Kidney (tissue), 14 donors: ENCODE measurements around the gene GPR78. TPM values are rescaled to one million over a fixed set of nuclear protein-coding genes. Genes with fewer than 3 reads are reported as not detected.

Experiments
- DNase-seq, 5 donors: peaks; one replicate each; pipeline ENCODE4 v3.0.0-alpha.2; 2013 to 2020
- FAIRE-seq: peaks from 2 replicates; lab custom pipeline; 2012; peaks lifted over from hg19 to GRCh38; lab: Jason Lieb, UNC
- H3K27ac ChIP-seq, 2 donors: one replicate each; pipeline ENCODE4 v1.7.0; 2013; ENCODE audit warnings: low read depth in 2 of 2, low read length in 2 of 2, inconsistent platforms in 1 of 2
- H3K27me3 ChIP-seq: one replicate; pipeline ENCODE4 v1.7.1; 2013; ENCODE audit warnings: low read length, inconsistent platforms; ENCODE audit not compliant: control insufficient read depth, insufficient read depth
- H3K36me3 ChIP-seq, 3 donors: one replicate each; pipeline versions ENCODE4 v1.7.0 to v1.7.1; 2013; ENCODE audit warnings: low read length in 3 of 3, control low read depth in 1 of 3, inconsistent platforms in 1 of 3; ENCODE audit not compliant: insufficient read depth in 3 of 3, control insufficient read depth in 2 of 3
- H3K4me1 ChIP-seq, 3 donors: one replicate each; pipeline versions ENCODE4 v1.7.0 to v1.7.1; 2013; ENCODE audit warnings: low read length in 3 of 3, inconsistent platforms in 1 of 3, low read depth in 1 of 3; ENCODE audit not compliant: control insufficient read depth in 2 of 3, insufficient read depth in 2 of 3
- H3K4me3 ChIP-seq, 3 donors: one replicate each; pipeline versions ENCODE4 v1.7.0 to v1.8.1; 2013; ENCODE audit warnings: low read length in 3 of 3, control low read depth in 1 of 3, inconsistent platforms in 1 of 3
- H3K9ac ChIP-seq, 3 donors: one replicate each; pipeline versions ENCODE4 v1.7.0 to v1.7.1; 2013; ENCODE audit warnings: low read length in 3 of 3, control low read depth in 1 of 3, inconsistent platforms in 1 of 3
- H3K9me3 ChIP-seq, 3 donors: one replicate each; pipeline versions ENCODE4 v1.7.0 to v1.7.1; 2013; ENCODE audit warnings: low read length in 3 of 3, control low read depth in 1 of 3, inconsistent platforms in 1 of 3; ENCODE audit not compliant: control insufficient read depth in 2 of 3, insufficient read depth in 1 of 3
- CTCF ChIP-seq: IDR thresholded peaks from 3 replicates; pipeline ENCODE4 v1.5.1; 2012; ENCODE audit warnings: mild to moderate bottlenecking, moderate library complexity, borderline replicate concordance; ENCODE audit not compliant: insufficient read depth; ENCODE audit errors: extremely low read depth
- intact Hi-C: fragments of 100-400 bp; cut with DNase I; formaldehyde crosslinking; loops from one replicate; pipeline ENCODE4 v1.11.1; 2022
- polyA plus RNA-seq: library from polyadenylated mRNA; stranded (reverse); fragments of 350-450 nt; fragmentation: Illumina TruSeq; extraction: RNeasy Lipid Tissue Mini Kit (QIAGEN cat#74804); gene quantifications from one replicate; pipeline ENCODE4 v1.2.3, GENCODE V29; 2014; ENCODE audit warnings: low read depth, low replicate concordance; ENCODE audit not compliant: insufficient read depth
- total RNA-seq: library from RNA; stranded (reverse); fragmentation: NEBNext Ultra II Directional; extraction: Animal tissue kit (Norgen Biotek cat#: 25700); gene quantifications from one replicate; pipeline ENCODE4 v1.2.1, GENCODE V29; 2021
- donor health status: control.
- donor health status: control.
- donor health status: control.
- donor health status: control.
- donor health status: control.
- donor health status: DM: yes; HTN: yes; CAD: no.
- donor health status: Normal renal cell carcinoma (clear cell type).

Gene GPR78
- total and polyA plus RNA-seq, 2 donors from 2014 or later, result not detected

GRCh38 chr4:8594097-8595038 is 14.2 kb downstream of the GPR78 start:
- Histone ChIP-seq H3K4me1 (peaks cover 0 to 5% (median 0%) of the 10 kb centered on the region in 3 donors), H3K36me3 (no peaks in the 10 kb centered on the region), H3K9ac (no peak overlapping the region), H3K4me3 (no peak overlapping the region), H3K27me3 (peaks cover 3% of the 10 kb centered on the region), H3K27ac (no peak overlapping the region), H3K9me3 (no peaks in the 10 kb centered on the region)
- intact Hi-C loops, result loop anchor here (5.0 kb wide), 1 partner anchor 127 kb away; no protein-coding TSS in a partner anchor
- FAIRE-seq (no peak), DNase-seq (peak; percentile 55 to 91 (median 81))
- TF ChIP-seq CTCF, result peak; percentile 76

DNA sequence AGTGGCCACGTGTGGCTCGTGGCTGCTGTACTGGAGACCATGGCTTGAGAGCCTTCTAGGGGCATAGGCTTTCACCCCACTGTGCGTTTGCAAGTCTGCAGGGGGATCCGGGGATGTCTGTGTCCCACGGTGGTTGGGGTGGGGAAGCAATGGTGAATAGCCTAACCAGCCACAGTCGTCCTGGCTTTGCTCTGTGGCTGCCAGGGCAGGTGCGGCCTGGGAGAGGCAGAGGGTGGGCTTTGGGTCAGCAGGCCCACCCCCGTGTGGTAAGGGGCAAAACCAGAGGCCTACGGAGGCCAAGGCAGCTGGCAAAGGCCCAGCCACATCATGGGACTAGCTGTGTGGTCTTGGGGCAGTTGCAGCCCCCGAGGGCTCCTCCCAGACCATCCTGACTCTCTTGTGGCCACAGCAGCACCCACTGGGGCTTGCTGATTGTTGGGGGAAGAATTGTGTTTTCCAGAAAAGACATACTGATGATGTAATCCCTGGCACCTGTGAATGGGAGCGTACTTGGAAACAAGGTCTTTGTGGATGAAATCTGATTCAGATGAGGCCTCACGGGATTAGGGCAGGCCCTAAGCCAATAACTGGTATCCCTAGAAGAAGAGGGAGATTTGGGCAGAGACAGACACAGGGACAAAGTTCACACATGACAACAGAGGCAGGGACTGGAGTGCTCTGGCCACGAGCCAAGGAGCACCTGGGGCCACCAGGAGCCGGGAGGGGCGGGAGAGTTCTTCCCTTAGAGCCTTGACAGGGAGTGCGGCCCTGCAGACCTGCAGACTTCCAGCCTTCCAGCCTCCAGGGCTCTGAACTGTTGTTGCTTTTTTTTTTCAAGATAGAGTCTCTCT is 15.3 kb downstream of the GPR78 start:
- Histone ChIP-seq H3K4me1 (peaks cover 0 to 5% (median 0%) of the 10 kb centered on the region in 3 donors), H3K9ac (no peak overlapping the region), H3K36me3 (no peaks in the 10 kb centered on the region), H3K9me3 (no peaks in the 10 kb centered on the region), H3K4me3 (no peak overlapping the region), H3K27me3 (peaks cover 3% of the 10 kb centered on the region), H3K27ac (no peak overlapping the region)
- FAIRE-seq, result no peak
- intact Hi-C loops, result no loop called here
- DNase-seq, result no peak
- no peak for TF ChIP-seq CTCF

- no peaks in the 10 kb centered on the region for H3K9me3 ChIP-seq
- peaks cover 3% of the 10 kb centered on the region for H3K27me3 ChIP-seq
- no peak overlapping the region for H3K9ac ChIP-seq
- intact Hi-C loops, result no loop called here
- no peak for TF ChIP-seq CTCF
- no peak for FAIRE-seq
- no peak overlapping the region for H3K27ac ChIP-seq
- DNase-seq, result no peak
- peaks cover 0 to 5% (median 0%) of the 10 kb centered on the region in 3 donors for H3K4me1 ChIP-seq
- no peaks in the 10 kb centered on the region for H3K36me3 ChIP-seq
- H3K4me3 ChIP-seq, result no peak overlapping the region
Observed at GRCh38 chr4:8596891-8597290, 16.7 kb downstream of the GPR78 start.
